GM18502 (cell line): ENCODE results near the gene FKRP.
"Not testable (repeated sequence)": the region's sequence is repeated elsewhere in the genome, so short reads cannot be mapped to it uniquely, and the experiment has no call there.

Source experiments
- ATAC-seq: cut with Tn5 transposase; IDR thresholded peaks from one replicate; pipeline ENCODE4 v1.9.1; 2021; ENCODE audit warnings: mild to moderate bottlenecking; ENCODE audit not compliant: unreplicated experiment, poor library complexity

The FKRP gene

DNA sequence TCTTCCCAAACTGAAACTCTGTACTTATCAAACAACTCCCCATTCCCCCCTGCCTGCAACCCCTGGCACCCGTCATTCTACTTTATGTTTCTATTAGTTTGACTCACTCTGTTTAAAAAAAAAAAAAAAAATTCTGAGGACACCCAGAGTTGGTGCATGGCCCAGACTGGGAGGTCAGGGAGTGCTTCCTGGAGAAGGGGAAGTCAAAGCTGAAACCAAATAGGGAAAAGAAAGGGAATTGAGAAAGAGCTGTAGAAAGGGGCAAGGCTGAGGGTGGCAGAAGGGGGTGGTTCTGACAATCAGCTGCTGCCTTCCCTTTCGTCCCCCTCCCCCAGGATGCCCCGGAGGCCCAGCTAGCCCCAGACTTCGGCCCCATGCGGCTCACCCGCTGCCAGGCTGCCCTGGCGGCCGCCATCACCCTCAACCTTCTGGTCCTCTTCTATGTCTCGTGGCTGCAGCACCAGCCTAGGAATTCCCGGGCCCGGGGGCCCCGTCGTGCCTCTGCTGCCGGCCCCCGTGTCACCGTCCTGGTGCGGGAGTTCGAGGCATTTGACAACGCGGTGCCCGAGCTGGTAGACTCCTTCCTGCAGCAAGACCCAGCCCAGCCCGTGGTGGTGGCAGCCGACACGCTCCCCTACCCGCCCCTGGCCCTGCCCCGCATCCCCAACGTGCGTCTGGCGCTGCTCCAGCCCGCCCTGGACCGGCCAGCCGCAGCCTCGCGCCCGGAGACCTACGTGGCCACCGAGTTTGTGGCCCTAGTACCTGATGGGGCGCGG lies 9.4 kb downstream of the FKRP start:
- no peak for ATAC-seq

DNA sequence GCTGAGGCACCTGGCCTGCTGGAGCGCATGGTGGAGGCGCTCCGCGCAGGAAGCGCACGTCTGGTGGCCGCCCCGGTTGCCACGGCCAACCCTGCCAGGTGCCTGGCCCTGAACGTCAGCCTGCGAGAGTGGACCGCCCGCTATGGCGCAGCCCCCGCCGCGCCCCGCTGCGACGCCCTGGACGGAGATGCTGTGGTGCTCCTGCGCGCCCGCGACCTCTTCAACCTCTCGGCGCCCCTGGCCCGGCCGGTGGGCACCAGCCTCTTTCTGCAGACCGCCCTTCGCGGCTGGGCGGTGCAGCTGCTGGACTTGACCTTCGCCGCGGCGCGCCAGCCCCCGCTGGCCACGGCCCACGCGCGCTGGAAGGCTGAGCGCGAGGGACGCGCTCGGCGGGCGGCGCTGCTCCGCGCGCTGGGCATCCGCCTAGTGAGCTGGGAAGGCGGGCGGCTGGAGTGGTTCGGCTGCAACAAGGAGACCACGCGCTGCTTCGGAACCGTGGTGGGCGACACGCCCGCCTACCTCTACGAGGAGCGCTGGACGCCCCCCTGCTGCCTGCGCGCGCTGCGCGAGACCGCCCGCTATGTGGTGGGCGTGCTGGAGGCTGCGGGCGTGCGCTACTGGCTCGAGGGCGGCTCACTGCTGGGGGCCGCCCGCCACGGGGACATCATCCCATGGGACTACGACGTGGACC lies 10.1 kb downstream of the FKRP start:
- ATAC-seq: no peak

DNA sequence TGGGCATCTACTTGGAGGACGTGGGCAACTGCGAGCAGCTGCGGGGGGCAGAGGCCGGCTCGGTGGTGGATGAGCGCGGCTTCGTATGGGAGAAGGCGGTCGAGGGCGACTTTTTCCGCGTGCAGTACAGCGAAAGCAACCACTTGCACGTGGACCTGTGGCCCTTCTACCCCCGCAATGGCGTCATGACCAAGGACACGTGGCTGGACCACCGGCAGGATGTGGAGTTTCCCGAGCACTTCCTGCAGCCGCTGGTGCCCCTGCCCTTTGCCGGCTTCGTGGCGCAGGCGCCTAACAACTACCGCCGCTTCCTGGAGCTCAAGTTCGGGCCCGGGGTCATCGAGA lies 10.7 kb downstream of the FKRP start:
- no peak for ATAC-seq

DNA sequence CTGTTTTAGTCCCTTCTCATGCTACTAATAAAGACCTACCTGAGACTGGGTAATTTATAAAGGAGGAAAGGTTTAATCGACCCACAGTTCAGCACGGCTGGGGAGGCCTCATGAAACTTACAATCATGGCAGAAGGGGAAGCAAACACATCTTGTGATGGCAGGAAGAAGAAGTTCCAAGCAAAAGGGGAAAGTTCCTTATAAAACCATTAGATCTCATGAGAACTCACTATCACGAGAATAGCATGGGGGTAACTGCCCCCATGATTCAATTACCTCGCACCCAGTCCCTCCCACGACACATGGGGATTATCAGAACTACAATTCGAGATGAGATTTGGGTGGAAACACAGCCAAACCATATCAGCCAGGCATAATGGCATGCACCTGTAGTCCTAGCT lies 13.3 kb downstream of the FKRP start:
- no peak for ATAC-seq

DNA sequence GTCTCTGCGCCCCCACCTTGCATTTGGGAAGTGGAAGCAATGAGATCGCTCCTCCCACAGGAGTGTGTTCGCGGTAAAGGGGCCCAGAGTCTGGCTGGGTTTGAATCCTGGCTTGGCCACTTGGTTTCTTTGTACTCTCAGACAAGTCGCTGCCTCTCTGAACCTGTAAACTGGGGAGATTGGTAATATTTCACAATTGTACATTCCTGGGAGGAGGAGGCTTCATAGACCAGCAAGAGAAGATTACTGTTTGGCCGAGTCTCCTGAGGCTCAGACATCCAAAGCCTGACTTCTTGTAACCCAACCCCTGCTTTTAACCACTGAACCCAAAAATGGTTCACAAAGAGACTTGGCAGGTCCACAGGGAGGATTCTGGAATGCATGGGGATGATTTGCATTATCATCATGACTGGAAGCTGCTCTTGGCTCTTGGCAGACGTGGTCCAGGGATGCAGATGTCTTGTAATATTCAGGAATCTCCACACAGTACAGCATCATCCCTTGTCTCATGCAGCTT lies 14.0 kb downstream of the FKRP start:
- no peak for ATAC-seq

DNA sequence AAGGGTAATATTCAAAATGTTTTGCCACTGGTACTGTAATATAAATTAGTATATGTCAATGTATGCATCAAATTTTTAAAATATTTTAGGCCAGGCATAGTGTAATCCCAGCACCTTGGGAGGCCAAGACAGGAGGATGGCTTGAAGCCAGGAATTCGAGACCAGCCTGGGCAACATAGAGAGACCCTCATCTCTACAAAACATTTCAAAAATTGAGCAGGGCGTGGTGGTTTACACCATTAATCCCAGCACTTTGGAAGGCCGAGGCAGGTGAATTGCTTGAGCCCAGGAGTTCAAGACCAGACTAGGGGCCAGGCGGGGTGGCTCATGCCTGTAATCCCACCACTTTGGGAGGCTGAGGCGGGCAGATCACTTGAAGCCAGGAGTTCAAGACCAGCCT lies 14.5 kb downstream of the FKRP start:
- ATAC-seq: no peak

DNA sequence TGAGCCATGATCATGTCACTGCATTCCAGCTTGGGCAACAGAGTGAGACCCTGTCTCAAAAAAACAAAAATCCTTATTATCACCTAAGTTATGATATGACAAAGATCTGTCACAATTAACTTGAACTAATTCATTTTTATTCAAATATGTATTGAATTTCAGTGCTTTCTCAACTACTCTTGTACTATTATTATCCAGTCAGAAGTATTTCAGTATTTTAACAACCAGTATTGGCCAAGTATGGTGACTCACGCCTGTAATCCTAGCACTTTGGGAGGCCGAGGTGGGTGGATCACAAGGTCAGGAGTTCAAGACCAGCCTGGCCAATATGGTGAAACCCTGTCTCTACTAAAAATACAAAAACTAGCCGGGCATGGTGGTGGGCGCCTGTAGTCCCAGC lies 15.0 kb downstream of the FKRP start:
- ATAC-seq: not testable (repeated sequence)

DNA sequence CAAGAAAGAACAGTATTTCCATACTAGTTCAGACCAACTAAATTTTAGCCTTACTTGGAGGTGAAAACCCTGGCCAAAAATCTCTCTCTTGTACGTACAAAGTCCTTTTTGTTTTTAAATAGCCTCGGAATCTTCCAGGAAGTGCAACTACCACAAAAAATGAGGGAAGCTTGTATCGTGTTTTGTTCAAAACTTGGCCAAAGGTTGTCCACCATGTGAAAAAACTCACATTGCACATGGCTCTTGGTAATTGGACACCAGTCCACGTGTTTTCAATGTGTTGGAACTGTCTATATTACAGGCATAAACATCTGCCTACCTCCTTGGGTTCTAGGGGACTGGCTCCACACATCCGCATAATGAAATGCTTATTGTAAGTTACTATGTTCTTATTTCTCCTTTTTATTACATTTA lies 15.6 kb downstream of the FKRP start:
- ATAC-seq: no peak

DNA sequence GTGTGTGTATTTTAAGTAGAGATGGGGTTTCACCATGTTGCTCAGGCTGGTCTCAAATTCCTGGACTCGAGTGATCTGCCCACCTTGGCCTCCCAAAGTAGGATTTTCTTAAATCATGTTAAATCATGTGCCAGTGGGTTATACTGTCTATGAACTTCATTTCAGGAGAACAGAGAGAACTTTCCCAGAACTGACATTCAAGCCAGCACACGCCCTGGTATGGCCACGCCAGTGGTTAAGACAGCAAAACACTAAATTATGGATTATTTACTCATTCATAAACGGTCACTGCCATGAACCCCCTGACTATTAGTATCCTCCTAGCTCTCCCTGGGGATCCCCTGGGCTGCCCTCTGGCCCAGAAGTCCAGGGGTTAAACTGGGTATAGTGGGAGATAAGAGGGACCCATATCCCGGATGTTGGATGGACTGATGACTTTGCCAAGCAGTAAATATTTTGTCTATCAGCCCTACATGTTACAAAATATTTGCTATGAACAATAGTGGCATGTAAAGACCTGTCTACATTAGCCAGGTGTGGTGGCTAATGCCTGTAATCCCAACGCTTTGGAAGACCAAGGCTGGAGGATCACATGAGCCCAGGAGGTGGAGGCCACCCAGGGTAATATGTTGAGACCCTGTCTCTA lies 16.5 kb downstream of the FKRP start:
- no peak for ATAC-seq

DNA sequence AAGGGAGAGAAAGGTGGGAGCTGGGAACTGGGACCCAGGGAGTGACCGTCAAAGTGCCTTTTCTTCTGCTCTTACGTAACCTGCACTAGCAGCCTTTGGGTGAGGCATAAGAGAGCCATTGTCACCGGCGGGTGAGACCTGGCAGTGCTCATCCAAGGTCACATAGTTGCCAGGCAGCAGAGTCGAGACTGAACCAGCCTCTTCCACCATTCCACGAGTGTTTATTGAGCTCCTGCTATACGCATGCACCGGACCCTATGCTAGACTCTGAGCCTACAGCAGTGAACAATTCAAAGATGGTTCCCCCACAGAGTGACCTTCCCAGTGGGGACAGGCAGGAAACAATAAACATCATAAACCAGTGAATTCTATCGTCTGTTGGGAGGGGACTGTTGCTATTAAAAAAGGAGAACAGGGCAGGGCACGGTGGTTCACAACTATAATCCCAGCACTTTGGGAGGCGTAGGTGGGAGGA lies 19.0 kb downstream of the FKRP start:
- ATAC-seq: no peak

DNA sequence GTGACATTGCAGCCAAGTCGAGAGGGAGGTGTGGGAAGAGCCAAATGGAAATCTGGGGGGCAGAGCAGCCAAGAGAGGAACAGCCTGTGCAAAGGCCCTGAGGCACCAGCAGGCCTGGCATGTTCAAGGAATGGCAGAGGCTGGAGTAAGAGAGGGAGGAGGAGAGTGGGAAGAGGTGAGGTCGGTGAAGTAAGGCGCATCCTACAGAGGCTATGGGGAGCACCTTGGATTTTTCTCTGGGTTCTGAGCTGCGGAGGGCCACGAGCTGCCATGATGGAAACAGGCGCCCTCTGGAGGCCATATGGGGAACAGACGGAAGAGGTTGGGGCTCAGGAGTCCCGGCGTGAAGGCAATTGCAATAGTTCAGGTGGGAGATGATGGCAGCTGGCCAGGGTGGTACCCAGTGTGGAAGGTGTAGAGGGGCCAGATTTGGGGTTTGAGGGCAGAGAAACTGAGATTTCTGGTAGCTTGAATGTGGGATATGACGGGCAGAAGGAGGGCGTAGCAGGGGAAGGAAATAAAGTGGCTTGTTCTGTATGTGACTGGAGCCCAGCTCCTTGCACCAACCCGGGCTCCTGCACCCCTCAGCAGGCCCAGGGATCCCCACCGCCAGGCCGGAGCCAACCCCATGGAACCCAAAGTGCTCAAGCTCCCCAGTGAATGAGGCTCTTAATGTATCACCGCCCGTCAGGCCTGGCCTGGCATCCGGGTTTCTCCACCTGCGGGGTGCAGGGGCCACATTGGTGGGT lies 20.9 kb downstream of the FKRP start:
- no peak for ATAC-seq

DNA sequence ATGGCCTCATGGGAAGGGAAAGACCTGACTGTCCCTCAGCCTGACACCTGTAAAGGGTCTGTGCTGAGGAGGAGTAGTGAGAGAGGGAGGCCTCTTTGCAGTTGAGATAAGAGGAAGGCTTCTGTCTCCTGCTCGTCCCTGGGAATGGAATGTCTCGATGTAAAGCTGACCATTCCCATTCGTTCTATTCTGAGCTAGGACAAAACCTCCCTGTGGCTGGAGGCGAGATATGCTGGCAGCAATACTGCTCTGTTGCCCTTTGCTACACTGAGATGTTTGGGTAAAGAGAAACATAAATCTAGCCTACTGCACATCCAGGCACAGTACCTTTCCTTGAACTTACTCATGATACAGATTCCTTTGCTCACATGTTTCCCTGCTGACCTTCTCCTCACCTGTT lies 22.9 kb downstream of the FKRP start:
- not testable (repeated sequence) for ATAC-seq

DNA sequence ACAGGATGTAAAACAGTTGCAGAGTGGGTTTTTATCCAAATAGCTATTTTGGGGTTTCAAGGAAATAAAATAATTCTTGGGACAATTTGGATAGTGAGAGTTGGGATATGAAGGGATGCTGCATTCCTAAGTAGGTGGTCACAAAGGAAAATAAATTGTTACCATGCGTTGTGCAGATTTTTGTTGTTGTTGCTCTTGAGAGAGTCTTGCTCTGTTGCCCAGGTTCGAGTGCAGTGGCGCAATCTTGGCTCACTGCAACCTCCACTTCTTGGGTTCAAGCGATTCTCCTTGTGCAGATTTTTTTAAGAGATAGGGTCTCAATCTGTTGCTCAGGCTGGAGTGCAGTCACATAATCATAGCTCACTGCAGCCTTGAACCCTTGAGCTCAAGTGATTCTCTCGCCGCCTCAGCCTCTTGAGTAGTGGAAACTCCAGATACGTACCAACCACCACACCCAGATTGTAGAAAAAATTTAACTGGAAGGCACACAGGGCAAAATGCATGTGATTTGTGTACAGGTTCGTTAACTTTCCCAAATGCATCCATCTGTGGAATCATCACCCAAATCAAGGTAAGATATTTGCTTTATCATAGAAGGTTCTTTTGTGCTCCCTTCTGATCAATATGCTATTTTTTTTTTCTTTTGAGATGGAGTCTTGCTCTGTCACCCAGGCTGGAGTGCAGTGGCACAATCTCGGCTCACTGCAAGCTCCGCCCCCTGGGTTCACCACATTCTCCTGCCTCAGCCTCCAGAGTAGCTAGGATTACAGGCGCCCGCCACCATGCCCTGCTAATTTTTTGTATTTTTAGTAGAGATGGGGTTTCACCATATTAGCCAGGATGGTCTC lies 26.5 kb downstream of the FKRP start:
- ATAC-seq: no peak

DNA sequence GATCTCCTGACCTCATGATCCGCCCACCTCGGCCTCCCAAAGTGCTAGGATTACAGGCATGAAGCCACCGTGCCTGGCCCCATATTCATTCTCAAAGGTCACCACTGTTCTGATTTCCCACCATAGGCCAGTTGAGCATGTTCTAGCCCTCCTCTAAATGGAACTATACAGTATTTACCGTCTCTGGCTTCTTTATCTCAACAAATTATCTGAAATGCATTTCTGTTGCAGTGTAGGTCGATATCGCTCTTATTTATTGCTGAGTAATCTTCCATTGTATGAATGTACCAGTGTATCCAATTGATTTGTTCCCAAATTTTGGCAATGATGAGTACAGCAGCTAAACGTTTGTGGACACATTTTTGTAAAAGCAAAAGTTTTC lies 27.2 kb downstream of the FKRP start:
- no peak for ATAC-seq

DNA sequence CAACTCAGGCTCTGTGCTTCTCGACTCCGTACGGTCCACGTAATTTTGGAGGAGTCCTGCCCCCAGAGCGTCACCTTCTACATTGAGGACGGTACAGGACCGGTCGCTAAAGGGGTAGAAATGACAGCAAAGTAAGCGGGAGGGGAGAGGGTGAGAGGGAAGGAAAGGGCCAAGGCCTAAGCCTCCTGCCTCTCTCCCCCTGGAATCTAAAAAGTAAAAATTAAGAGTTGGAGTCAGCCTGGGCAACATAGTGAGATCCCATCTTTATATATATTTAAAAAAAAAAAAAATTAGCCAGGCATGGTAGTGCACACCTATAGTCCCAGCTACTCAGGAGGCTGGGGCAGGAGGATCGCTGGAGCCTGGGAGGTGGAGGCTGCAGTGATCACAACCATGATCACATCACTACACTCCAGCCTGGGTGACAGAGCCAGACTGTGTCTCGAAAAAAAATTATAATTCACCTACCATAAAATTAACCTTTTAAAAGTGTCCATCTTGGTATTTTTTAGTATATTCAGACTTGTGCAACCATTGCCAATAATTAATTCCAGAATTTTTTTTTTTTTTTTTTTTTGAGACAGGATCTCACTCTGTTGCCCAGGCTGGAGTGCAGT lies 29.9 kb downstream of the FKRP start:
- no peak for ATAC-seq

DNA sequence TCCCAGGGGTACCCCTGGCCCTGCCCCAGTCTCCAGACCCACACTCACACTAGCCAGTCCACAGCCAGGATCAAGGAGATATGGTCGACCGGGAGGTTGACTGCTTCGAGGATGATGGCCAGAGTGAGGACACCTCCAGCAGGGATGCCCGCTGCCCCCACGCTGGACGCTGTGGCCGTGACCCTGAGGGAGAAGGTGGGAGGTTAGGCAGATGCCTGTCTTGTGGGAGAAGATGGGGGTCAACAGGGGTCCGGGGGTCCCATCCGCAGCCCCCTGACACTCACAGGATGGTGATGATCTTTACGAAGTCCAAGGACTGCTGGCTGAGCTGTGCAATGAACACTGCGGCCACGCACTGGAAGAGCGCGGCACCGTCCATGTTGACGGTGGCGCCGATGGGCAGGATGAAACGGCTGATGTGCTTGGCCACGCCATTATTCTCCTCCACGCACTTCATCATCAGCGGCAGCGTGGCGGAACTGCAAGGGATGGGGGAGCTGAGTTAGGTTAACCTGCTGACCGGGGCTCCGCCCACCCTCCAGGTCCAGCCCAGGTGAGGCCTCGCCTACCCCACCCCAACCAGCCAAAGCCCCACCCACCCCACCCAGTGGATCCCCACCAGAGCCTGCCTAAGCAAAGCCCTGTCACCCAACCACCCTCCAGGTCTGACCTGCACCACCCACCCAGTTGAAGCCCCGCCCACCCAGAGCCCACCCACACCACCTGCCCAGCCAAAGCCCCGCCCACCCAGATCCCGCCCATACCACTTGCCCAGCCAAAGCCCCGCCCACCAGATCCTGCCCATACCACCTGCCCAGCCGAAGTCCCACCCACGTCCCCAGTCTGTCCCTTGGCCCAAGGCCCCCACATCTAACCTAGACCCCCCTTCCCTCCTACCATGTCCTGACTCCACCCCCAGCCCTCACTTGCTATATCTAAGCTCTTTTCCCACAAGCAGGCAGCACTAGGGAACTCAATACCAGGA lies 31.4 kb downstream of the FKRP start:
- ATAC-seq: no peak

DNA sequence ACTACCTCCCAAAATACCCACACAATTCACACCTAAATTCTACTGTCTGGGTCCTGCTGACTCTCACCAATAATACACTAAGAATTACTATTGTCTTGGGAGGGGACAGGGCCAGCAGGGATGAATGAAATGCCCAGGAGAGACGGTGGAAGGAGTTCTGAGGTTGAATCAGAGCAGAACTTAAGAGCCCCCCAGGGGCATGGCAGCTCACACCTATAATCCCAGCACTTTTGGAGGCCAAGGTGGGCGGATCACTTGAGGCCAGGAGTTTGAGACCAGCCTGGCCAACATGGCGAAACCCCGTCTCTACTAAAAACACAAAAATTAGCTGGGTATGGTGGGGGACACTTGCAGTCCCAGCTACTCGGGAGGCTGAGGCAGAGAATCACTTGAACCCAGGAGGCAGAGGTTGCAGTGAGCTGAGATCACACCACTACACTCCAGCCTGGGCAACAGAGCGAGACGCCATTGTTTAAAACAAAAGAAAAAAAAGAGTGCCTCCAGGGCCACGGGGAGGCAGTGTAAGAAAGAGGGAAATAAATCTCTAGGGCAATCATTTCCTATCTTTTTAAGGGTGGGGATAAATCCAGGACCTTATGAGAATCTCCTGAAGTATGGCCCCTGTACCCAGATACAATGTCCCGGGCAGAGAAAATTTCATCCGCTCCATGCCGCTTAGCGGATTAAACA lies 32.2 kb downstream of the FKRP start:
- ATAC-seq: not testable (repeated sequence)
